Measurements from ENCODE around the gene CCDC196.
A peak's percentile ranks its signal among the peaks of the same experiment; 100 is the strongest.

Gene CCDC196, protein sequence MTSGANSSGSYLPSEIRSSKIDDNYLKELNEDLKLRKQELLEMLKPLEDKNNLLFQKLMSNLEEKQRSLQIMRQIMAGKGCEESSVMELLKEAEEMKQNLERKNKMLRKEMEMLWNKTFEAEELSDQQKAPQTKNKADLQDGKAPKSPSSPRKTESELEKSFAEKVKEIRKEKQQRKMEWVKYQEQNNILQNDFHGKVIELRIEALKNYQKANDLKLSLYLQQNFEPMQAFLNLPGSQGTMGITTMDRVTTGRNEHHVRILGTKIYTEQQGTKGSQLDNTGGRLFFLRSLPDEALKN

DNA sequence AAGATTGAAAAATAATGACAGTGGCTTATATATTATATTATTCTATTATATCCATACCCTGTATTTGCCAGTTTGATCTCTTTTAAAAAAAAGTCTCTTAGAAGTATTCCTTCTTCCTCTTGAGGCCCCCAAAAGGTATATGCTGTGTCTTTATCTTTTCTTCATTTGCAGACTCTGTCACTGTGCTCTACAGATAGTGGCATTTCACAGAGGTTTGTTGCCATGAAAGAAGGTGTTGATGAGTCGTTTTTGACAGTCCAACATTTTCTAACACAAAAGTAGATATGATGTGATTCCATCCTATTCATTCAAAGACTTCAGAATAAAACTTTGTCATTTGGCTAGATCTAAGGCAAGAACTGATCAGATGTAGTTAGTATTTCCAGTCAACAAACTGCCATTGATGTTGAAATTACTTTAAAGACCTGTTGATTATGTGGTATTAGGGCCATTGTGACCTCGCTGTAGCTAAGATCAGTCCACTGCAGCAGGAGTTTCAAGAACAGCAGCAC lies at the start of gene CCDC196:
Gene CCDC196, plus strand, starts transcription at position 462 of the 512 bp plus-strand sequence. CDS start 132 bp downstream, outside the sequence.
- DNase-seq (ENCODE audit: low spot score): no peak

DNA sequence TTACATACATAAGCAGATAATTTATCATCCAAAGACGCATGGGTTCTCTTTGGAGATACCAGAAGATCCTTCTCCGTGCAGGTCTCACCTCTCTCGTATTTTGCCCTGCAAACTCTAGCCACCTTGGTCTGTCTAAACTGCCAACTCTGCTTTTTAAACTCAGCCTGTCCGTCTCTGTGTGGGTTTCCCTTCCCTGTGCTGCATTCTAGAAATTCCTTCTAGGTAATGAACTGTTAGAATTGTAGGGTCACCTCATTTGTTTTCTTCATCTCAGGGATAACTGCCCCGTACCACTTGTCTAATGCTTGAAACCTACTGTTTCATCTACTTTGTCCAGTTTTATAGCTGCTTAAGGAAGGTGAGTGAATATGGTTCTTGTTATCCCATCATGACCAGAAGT lies 45.4 kb upstream of the CCDC196 start:
- DNase-seq (ENCODE audit: low spot score): no peak

DNA sequence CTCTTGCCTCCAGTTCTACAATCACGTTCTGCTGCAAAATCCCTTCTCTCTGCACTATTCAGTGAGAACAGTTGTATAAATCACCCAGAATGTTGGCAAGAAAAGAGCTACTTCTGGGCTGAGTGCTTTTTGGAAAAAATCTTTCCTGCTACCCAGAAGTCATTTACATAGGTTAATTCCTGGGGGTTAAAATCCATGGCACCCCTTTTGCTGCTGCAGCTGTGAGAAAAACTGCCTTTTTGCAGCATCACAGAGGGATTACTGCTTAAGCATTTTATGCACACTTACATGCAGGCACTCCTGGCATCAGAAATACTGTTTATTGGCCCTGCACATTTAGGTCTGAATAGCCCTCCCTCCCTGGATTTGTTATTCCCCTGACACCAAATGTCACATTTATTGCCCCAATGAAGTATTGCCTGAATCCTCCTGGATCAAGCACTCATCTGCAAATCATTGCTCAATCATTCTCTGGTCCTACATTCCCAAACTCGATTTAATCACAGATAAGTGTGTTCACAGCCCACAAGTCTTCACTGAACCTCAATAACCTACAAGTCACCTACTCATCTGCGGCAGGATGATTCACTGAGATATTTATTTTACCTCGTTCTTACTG lies 43.1 kb upstream of the CCDC196 start:
- no peak for DNase-seq (ENCODE audit: low spot score)

DNA sequence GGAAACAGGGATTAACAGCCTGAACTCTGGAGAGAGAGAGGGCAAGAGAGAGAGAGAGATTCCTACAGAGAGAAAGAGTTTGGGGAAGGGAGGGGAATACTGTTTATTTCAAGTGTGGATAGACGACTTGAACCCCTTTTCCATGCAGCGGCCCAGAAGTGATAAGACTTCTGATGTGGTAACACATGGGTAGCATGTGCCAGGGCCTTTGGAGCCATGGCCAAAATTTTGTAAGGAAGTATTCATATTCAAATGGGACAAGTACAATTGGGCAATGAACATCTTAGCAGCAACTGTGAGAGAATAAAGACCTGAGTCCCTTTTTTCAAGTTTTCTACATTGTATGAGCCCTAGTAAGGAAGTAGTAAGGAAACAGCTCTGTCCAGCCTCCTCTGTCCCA lies 42.4 kb upstream of the CCDC196 start:
- no peak for DNase-seq (ENCODE audit: low spot score)

DNA sequence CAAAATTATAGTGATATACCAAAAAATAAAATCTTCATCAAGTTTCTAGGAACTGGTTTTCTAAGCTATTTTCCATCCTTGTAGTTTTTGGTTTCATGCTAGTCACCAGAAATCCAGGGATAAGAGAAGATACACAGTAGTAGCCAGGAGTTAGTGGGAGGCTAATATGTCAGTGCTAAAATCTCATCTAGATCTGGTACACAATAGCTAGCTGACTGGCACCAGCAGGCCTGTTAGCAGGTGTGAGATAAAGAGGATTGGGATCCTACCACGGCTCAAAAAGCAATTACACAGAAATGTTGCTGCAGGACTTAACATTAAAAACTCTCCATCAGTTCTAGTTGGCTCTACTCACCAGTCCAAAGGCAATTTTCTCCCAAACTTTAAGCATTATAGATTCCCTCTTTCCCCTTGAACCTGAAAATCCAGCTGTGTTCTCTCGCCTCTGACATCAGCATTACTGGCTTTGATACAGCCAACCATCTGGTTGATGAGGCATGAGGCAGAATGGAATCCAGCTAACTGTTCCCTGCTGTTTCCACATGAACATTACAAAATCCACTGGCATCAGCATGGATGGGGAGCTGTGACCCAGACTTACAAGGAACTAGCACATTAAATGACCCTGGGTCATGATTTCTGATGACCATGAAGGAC lies 41.8 kb upstream of the CCDC196 start:
- peak; percentile 41 for DNase-seq (ENCODE audit: low spot score)

DNA sequence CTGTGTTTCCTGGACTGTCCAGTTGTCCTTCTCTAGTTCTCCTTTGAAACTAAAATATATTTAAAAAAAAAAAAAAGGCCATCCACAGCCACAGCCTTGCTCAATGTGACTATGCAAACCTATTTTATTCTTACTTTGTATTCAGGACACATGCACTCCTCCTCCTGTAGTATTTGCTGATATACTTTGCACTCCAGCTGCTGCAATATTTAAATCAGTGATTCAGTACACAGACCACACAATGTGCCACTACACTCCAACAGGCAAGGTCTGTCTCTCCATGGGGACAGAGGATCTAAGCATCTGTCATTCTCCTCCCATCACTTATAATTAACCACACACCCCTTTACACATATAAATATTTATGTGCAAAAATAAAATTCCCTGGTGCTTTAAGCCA lies 40.2 kb upstream of the CCDC196 start:
- peak; percentile 34 for DNase-seq (ENCODE audit: low spot score)

DNA sequence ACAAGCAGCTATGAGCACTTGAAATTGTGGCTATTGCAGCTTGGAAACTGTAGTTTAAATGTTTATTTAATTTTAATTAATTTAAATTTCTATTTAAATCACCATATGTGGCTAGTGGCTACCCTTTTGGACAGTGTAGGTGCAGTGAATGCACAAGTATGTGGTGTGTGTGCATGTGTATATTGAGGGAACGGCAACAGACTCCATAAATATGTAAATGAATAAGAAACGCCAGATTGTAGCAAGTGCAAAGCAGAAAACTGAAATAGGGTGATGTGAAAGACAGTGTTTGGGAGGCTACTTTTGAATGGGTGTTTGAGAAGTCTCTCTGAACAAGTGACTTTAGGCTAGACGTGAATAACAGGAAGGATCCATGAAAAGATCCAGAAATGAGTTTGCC lies 32.7 kb upstream of the CCDC196 start:
- DNase-seq (ENCODE audit: low spot score): no peak

DNA sequence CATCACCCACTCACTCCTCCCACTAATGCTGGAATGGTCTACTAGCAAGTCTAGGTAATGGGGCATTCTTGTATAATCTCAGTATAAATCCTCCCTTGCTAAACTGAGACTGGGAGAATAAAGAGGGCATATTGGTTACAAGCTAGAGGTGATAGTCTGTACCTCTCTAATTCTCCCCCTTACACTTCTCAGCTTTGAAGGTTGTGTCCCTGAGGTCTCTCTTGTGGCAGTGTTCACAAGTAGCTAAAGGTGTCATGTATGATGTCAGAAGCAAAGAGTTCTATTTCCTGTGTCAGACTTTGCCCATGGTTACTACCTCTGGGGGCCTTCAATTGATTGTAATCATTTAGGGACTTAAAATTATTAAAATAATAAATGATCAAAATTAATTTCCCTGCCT lies 26.6 kb upstream of the CCDC196 start:
- no peak for DNase-seq (ENCODE audit: low spot score)

DNA sequence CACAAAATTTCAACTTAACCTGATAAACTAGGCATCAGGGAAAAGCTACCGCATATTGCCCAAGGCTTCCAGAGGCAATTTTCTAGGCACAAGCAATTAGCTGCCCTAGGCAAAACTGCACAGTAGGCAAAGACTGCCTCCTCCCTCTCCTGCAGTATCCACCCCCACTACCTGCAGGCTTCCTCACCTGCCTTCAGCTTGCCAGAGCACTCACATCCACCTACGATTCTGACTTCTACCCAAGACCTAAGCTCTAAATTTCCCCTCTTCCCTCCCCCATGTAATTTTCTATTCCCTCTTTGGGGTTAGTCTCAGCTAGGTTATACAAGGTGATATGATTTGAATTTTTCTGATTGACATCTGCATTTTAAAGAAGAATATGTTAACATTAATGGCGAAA lies 21.9 kb upstream of the CCDC196 start:
- no peak for DNase-seq (ENCODE audit: low spot score)

DNA sequence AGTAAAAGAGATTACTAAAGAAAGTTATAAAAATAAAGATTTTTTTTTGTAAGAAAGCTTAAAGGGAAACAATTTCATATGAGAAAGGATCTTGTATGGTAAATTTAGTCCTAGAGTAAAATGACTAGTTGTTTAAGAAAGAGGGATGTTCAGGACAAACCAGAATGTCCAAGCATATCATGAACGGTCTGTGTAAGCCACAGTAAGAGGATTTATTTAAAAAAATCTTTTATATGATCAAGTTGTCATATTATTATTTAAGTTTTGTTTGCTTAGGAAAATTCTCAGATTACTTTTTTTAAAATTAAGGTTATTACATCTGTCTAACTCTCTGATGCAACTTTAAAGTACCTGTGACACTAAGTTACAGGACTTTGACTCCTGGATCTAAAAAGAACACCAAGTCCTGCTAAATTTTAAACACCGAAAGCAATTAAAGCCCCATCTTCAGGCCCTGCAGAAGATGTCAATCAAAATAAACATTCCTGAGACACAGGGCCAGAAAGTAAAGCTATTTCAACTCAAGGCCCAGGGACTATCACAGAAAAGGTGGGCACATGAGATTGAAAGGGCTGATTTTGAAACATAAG lies 17.3 kb upstream of the CCDC196 start:
- no peak for DNase-seq (ENCODE audit: low spot score)

DNA sequence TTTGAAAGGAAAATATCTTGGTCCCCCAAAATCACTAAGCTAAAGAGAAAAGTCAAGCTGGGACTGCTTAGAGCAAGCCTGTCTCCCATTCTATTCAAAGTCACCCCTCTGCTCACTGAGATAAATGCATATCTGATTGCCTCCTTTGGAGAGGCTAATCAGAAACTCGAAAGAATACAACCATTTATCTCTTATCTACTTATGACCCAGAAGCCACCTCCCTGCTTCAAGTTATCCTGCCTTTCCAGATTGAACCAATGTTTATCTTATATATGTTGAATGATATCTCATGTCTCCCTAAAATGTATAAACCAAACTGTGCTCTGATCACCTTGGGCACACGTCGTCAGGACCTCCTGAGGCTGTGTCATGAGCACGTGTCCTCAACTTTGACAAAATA lies 14.6 kb upstream of the CCDC196 start:
- no peak for DNase-seq (ENCODE audit: low spot score)

DNA sequence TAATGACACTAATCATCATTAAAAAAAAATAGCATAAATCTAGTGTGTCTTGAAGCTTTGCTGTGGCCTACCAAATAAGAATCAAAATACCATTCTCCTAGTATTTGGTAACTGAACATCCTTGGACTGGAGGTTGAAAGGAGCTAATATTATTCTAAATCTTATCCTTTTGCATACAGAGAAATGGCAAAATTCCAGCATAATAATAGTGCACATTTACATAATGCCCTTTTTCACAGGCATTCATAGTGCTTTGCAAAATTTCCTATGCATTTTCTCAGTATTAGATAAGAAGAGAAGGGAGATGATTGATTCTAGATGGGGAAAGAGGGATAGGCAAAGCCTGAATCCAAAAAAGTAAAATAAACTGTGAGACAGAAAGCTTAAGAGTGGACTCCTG lies 13.9 kb upstream of the CCDC196 start:
- no peak for DNase-seq (ENCODE audit: low spot score)

DNA sequence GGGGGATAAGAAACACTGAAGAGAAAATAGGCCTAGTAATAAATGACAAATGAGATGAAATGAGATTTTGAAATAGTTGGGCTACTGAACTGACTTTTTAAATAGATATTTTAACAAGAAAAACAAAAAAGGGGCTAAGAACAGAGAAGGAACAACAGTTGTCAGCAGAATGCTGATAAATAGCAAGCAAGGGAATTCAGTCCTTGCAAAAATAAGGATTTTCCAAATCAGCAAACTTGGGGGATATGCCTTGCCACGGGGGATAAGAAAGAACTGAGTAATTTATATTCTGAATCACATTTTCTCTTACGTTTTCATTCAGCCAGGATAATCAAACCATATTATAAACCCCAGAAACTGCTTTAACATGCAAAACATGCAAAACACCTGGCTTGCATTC lies 12.9 kb upstream of the CCDC196 start:
- no peak for DNase-seq (ENCODE audit: low spot score)

DNA sequence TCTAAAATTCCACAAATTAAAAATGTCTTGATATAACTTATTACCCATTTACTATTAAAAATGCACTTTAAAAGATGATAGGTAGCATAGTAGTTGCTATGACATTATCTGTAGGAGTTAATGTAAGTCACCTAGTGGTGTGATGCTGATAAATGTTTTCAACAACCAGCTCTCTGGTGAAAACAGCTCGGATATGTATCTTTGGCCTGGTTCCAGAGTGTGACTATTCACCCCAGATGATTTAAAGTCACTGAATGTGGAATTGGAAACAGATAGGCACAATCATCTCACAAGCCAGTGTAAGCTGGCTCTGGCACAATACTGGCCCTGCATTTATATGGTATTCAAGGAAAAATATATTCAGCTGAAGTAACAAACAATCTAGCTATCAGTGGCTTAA lies 9.2 kb upstream of the CCDC196 start:
- no peak for DNase-seq (ENCODE audit: low spot score)

DNA sequence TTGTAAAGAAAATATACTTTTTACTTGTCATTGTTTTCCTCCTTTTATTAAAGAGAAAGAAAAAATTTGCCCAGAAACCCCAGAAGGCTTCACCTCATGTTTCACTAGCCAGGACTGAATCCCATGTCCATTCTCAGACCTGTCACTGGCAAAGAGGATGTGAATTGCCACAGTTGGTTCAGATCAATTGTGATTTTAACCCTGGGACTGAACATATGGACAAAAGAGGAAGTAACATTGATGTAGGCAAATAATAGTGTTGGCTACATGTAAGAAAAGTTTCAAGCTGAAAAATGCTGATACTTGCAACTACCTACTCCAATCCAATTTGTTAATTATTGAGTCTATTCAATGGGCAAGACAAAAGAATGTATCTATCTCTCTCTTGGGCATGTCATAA lies 8.6 kb upstream of the CCDC196 start:
- DNase-seq (ENCODE audit: low spot score): no peak

DNA sequence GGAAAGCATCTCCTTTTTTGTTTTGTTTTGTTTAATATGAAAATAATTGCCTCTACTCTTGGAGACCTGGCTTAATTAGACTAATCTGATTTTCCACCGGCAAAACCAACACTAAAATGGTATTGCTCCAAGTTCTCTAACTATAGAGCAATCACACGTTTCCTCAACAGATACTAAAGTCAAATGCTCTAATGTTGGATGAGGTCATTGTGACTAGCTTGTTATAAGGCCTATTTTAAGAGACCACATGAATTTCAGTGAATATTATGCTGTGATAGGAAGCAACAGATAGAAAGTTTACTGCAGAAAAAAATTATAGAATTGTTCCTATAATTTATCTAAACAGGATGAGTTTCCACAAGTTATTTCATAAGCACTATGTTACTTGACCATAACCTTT lies 3.3 kb upstream of the CCDC196 start:
- DNase-seq (ENCODE audit: low spot score): no peak

DNA sequence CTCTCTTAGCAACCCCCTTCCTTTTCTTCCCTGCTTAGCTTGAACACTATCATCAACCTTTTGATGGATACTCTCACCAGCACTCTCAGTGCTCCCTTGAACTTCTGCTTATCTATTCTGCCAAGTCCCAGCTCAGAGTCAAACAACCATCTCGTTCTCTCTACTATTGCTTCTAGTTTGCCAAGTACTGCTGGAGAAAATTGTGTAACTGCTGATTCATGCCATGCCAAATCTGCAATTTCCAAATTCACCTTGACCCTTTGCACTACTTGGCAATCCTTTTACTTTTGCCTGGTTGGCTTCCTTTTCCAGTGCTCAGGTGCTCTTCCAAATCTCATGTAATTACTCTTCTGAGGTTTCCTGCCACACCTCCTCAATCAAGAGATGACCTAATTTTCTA lies 2.8 kb upstream of the CCDC196 start:
- no peak for DNase-seq (ENCODE audit: low spot score)

DNA sequence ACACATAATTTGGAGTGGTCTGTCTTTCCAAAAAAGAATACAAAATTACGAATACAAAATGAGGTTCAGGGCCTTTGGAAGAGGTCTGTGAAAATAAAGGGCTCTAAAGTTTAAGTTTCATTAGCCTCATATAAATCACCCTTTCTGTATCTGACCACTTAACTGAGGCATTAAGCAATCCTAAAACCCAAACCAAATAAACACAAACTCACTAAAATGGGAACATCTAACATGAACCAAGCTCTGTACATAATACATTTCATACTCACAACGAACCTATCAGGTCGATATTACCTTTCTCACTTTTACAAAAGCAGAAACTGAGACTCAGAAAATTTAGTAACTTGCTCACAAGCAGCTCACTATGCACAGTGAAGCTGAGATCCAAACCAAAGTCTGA lies 1.1 kb upstream of the CCDC196 start:
- DNase-seq (ENCODE audit: low spot score): no peak

DNA sequence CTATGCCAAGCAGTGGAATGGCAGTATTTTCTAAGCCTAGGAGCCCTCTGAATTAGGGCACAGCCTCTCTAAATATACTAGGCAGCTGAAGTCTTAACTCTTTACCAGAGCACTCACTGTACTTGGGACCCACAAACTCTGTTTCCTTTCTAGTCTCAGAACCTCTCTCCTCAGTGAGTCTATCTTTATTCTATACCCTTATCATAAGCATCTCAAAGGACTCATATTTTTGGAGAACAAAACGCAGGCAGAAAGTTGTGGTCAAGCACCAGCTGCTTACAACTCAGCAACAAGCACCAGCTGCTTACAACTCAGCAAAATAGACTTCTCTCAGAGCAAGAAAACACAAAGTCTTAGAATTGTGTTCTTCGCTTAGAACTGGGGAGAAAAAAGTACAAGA lies 993 bp downstream of the CCDC196 start:
- DNase-seq (ENCODE audit: low spot score): no peak

DNA sequence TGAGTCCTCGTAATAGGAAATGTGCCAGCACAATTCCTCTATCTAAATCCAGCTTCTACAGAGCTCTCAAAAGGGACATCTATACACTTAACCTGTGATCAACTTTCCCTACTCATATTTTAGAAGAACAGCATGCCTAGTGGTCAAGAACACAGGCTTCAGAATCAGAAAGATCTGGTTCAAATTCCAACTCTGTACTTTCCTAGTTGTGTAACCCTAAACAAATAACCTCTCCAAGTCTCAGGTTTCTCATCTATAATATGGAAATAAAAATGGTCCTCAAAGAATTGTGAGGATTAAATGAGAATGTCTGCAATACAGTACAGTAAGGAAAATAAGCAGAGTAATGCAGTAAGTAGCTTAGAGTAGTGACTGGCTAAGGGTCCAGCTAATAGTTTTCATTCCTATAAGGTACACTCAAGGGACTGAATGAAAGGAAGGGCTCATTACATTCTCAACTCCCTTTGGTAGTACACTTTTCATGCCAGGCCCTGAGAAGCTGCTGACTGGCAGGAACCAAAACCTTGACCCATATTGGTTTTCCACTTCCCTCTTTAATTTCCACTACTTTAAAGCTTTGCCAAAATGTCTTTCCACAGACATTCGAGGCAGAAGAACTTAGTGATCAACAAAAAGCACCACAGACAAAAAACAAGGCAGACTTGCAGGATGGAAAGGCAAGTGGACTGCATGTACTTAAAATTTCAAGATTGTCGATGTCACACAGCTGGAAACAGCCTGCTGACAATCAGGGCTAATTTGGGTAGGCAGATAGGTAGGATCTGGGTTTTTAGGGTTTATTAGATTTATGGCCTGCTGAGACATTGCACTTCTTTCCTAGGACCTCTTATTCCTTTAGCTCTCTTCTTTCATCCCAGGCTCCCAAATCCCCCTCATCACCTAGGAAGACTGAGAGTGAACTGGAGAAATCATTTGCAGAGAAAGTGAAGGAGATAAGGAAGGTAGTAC lies 4.3 kb downstream of the CCDC196 start:
- DNase-seq (ENCODE audit: low spot score): no peak

DNA sequence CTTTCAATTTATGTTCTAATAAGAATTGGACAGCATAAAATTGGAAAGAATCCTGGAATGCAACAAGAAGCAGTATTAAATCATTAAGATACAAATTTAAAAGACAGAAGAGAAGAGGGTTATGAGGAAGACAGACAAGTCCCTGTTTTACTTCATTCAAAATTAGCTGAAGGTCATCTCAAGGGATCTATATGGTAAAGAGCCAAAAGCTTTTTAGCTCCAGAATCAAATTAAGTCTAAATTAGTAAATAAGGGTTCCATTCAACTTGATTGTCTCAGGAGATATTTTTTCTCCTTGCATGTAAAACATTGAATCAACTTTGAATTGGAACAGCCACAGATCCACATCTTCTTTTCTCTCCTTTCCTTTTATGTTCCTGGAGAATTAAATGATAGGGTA lies 7.6 kb downstream of the CCDC196 start:
- DNase-seq (ENCODE audit: low spot score): no peak

Data from Ammon's horn (tissue), 1 donor.